Brain microvascular endothelial cell (primary cell): ENCODE measurements around the gene APLP2.

ENCODE experiments used
- DNase-seq: peaks from one replicate; pipeline ENCODE4 v3.0.0-alpha.2; 2020
- H3K27ac ChIP-seq: fragments of 250-450 bp; sonication (Bioruptor Pico); 2 replicates; pipeline ENCODE4 v1.5.1; 2020; ENCODE audit warnings: mild to moderate bottlenecking, moderate library complexity
- H3K27me3 ChIP-seq: fragments of 250-450 bp; sonication (Bioruptor Pico); replicated peaks from 2 replicates; pipeline ENCODE4 v1.5.1; 2020; ENCODE audit warnings: mild to moderate bottlenecking
- H3K36me3 ChIP-seq: fragments of 250-450 bp; sonication (Bioruptor Pico); replicated peaks from 2 replicates; pipeline ENCODE4 v1.5.1; 2020; ENCODE audit warnings: mild to moderate bottlenecking
- H3K4me3 ChIP-seq: 2 replicates; pipeline ENCODE4 v1.5.1; 2011; ENCODE audit warnings: low read depth, mild to moderate bottlenecking, control low read depth, low read length, moderate library complexity
- in situ Hi-C: cut with HindIII; loops from 2 replicates; pipeline ENCODE4 v1.10.0; 2017; ENCODE audit warnings: low sequenced_read_pairs, low pct_ligation_motif_present
- TF ChIP-seq, protein P1 (sequence below): IDR thresholded peaks from 2 replicates; pipeline ENCODE4 v1.5.1; 2011; ENCODE audit warnings: low read depth, mild to moderate bottlenecking, moderate library complexity, low read length, control low read depth, inconsistent platforms; ENCODE audit errors: missing control alignments

The APLP2 gene

DNA sequence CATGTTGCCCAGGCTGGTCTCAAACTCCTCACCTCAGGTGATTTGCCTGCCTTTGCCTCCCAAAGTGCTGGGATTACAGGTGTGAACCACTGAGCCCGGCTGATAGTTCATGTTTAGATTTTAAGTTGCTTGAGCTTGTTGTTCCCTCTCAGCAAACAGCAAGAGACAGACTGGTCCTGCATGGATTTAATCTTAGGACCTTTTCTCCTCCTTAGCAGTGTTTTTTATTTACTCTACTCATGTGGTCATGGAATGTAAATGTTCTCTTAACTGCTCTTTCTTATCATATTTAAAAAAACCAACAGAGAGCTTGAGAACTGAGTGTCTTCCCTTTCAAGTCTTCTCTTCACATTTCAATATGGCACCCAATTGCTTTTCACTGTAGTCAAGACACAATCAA, 44.3 kb upstream of the APLP2 start:
- H3K27ac ChIP-seq: no peak overlapping the region
- no peak for DNase-seq
- no peaks in the 10 kb centered on the region for H3K27me3 ChIP-seq
- no peak overlapping the region for H3K4me3 ChIP-seq
- H3K36me3 ChIP-seq: no peaks in the 10 kb centered on the region
- in situ Hi-C loops: no loop called here
- TF ChIP-seq, protein P1, sequence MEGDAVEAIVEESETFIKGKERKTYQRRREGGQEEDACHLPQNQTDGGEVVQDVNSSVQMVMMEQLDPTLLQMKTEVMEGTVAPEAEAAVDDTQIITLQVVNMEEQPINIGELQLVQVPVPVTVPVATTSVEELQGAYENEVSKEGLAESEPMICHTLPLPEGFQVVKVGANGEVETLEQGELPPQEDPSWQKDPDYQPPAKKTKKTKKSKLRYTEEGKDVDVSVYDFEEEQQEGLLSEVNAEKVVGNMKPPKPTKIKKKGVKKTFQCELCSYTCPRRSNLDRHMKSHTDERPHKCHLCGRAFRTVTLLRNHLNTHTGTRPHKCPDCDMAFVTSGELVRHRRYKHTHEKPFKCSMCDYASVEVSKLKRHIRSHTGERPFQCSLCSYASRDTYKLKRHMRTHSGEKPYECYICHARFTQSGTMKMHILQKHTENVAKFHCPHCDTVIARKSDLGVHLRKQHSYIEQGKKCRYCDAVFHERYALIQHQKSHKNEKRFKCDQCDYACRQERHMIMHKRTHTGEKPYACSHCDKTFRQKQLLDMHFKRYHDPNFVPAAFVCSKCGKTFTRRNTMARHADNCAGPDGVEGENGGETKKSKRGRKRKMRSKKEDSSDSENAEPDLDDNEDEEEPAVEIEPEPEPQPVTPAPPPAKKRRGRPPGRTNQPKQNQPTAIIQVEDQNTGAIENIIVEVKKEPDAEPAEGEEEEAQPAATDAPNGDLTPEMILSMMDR: no peak

DNA sequence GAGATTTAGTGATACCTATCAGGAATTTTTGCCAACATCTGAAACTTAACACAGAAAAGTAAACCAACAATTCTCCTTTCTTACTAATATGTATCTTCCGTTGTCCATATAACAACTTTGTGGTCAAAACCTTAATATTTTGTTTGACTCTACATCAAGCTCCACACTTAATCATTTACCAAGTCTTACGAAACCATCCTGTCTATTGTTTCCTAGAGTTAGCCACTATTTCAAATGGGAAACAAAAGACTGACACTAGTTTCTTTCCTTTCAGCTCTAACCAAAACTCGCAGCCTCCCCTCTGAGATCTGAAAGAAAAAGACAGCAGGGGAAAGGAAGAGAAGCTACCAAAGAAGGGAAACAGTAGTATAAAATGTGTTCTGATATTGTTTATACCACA, 40.6 kb upstream of the APLP2 start:
- no peaks in the 10 kb centered on the region for H3K36me3 ChIP-seq
- no peak overlapping the region for H3K4me3 ChIP-seq
- in situ Hi-C loops: no loop called here
- H3K27me3 ChIP-seq: no peaks in the 10 kb centered on the region
- no peak for DNase-seq
- TF ChIP-seq, protein P1: no peak
- H3K27ac ChIP-seq: no peak overlapping the region

DNA sequence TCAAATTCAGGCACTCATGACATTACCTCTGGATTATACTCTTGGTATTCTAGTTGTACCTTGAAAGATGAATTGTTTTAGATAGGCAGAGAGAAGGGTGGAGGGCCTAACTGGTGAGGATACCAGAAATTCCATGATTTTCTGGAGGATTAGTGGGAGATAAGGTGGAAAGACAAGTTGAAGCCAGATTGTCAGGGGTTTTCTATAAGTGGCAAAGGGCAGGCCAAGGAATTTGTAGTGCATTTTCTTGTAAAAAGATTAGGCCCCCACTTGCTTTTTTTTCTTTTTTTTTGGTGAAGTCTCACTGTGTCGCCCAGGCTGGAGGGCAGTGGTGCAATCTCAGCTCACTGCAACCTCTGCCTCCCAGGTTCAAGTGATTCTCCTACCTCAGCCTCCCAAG, 38.6 kb upstream of the APLP2 start:
- H3K27me3 ChIP-seq: no peaks in the 10 kb centered on the region
- in situ Hi-C loops: no loop called here
- DNase-seq: no peak
- H3K27ac ChIP-seq: no peak overlapping the region
- TF ChIP-seq, protein P1: no peak
- H3K4me3 ChIP-seq: no peak overlapping the region
- no peaks in the 10 kb centered on the region for H3K36me3 ChIP-seq

DNA sequence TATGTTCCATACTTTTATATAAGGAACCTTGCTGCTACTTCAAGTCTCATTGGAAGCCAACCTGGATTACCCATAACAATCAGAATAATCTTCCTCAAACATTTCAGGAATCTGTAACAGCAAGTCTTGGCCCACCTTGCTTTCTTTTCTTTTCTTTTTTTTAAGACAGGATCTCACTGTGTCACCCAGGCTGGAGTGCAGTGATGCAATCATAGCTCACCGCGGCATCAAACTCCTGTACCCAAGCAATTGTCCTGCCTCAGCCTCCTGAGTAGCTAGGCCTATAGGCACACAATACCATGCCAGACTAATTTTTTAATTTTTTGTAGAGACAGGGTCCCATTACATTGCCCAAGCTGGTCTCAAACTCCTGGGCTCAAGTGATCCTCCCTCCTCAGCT, 37.7 kb upstream of the APLP2 start:
- H3K27ac ChIP-seq: no peak overlapping the region
- in situ Hi-C loops: no loop called here
- DNase-seq: no peak
- H3K36me3 ChIP-seq: no peaks in the 10 kb centered on the region
- TF ChIP-seq, protein P1: no peak
- no peak overlapping the region for H3K4me3 ChIP-seq
- no peaks in the 10 kb centered on the region for H3K27me3 ChIP-seq

DNA sequence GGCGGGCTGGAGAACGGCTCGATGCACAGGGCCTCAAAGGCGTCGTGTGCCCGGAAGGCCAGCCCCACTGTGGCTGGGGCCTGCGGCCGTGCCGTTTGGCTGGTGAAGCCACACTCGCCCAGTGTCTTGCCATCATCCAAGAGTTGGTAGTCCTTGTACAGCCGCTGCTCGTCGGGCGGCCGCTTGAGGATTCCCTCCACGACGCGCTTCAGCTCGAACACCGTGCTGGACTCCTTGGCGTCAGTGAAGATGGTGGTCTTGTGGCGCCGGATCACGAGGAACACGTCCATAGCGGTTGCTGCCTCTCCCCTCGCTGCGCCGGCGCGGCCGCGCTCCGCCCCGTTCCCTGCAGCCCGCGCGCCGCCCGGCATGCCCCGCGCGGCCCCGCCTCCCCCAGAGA, 36.8 kb upstream of the APLP2 start:
- TF ChIP-seq, protein P1: no peak
- no peak overlapping the region for H3K27ac ChIP-seq
- no peaks in the 10 kb centered on the region for H3K36me3 ChIP-seq

DNA sequence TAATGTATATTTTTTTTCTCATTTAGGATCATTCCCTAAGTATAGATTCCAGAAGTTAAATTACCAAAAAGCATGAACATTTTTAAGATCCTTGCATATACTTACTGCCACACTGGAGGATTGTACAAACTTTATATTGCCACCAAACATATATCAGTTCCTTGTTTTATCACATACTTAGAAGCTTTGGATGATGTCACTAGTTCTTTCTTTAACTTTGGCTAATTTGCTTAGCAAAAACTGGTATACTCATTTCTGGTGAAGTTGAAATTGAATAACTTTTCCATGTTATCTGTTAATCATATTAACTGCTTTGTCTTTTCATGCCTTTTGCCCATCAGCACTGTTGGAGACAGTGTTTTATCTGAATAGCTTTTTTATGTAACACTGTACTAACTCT, 35.5 kb upstream of the APLP2 start:
- H3K27me3 ChIP-seq: no peaks in the 10 kb centered on the region
- H3K36me3 ChIP-seq: no peaks in the 10 kb centered on the region
- no peak overlapping the region for H3K4me3 ChIP-seq
- in situ Hi-C loops: no loop called here
- TF ChIP-seq, protein P1: no peak
- H3K27ac ChIP-seq: no peak overlapping the region
- no peak for DNase-seq

More for the DNA sequence above, 36.8 kb upstream of the APLP2 start:
- H3K4me3 ChIP-seq: no peak overlapping the region
- no peak for DNase-seq
- no peaks in the 10 kb centered on the region for H3K27me3 ChIP-seq
- in situ Hi-C loops: no loop called here
